H9 (cell line): Measurements from ENCODE around the gene DSTN. TPM values are rescaled to one million over a fixed set of nuclear protein-coding genes. Genes with fewer than 3 reads are reported as not detected.

Source experiments
- DNase-seq: peaks from one replicate; pipeline ENCODE4 v3.0.0-alpha.2; 2017
- H2AFZ ChIP-seq: one replicate; pipeline ENCODE4 v1.6.1; 2013; ENCODE audit warnings: mild to moderate bottlenecking, low read length, control low read depth, moderate library complexity
- H2AK5ac ChIP-seq: 2 replicates; pipeline ENCODE4 v1.6.1; 2013; ENCODE audit warnings: low read length, control low read depth, mixed read lengths; ENCODE audit not compliant: insufficient read length
- H2BK120ac ChIP-seq: one replicate; pipeline ENCODE4 v1.6.1; 2013; ENCODE audit warnings: low read depth, mild to moderate bottlenecking, low read length, control low read depth, inconsistent platforms; ENCODE audit not compliant: poor library complexity, severe bottlenecking
- H2BK12ac ChIP-seq: 2 replicates; pipeline ENCODE4 v1.6.1; 2013; ENCODE audit warnings: low read length, control low read depth, mixed read lengths, low read depth; ENCODE audit not compliant: insufficient read length
- H2BK15ac ChIP-seq: 2 replicates; pipeline ENCODE4 v1.6.1; 2013; ENCODE audit warnings: low read depth, low read length, control low read depth
- H2BK20ac ChIP-seq: one replicate; pipeline ENCODE4 v1.6.1; 2013; ENCODE audit warnings: low read depth, mild to moderate bottlenecking, low read length, control low read depth, inconsistent platforms; ENCODE audit not compliant: poor library complexity, severe bottlenecking
- H2BK5ac ChIP-seq: 2 replicates; pipeline ENCODE4 v1.6.1; 2013; ENCODE audit warnings: low read length, control low read depth, mixed read lengths; ENCODE audit not compliant: insufficient read length
- H3K14ac ChIP-seq: 2 replicates; pipeline ENCODE4 v1.6.1; 2013; ENCODE audit warnings: low read length, control low read depth; ENCODE audit not compliant: insufficient read depth
- H3K18ac ChIP-seq: 2 replicates; pipeline ENCODE4 v1.6.1; 2013; ENCODE audit warnings: low read depth, mild to moderate bottlenecking, mixed read lengths, low read length, control low read depth; ENCODE audit not compliant: insufficient read length
- H3K23ac ChIP-seq: 2 replicates; pipeline ENCODE4 v1.6.1; 2013; ENCODE audit warnings: low read length, control low read depth, mixed read lengths, low read depth; ENCODE audit not compliant: insufficient read length
- H3K23me2 ChIP-seq: 2 replicates; pipeline ENCODE4 v1.6.1; 2013; ENCODE audit warnings: low read depth, mild to moderate bottlenecking, mixed read lengths, low read length, control low read depth; ENCODE audit not compliant: insufficient read length, poor library complexity, severe bottlenecking
- H3K27ac ChIP-seq: 2 replicates; pipeline ENCODE4 v1.5.1; 2013; ENCODE audit warnings: low read length, control low read depth, mixed read lengths, low read depth; ENCODE audit not compliant: insufficient read length
- H3K27me3 ChIP-seq: 2 replicates; pipeline ENCODE4 v1.6.1; 2013; ENCODE audit warnings: low read length, control low read depth, inconsistent platforms; ENCODE audit not compliant: insufficient read depth
- H3K4ac ChIP-seq: 2 replicates; pipeline ENCODE4 v1.6.1; 2013; ENCODE audit warnings: low read depth, mild to moderate bottlenecking, control low read depth, inconsistent platforms, low read length, moderate library complexity
- H3K4me1 ChIP-seq: 2 replicates; pipeline ENCODE4 v1.6.1; 2013; ENCODE audit warnings: low read length, control low read depth, inconsistent platforms; ENCODE audit not compliant: insufficient read depth
- H3K4me2 ChIP-seq: 2 replicates; pipeline ENCODE4 v1.6.1; 2013; ENCODE audit warnings: low read length, control low read depth, mixed read lengths; ENCODE audit not compliant: insufficient read length, insufficient read depth
- H3K56ac ChIP-seq: 2 replicates; pipeline ENCODE4 v1.6.1; 2013; ENCODE audit warnings: low read depth, mild to moderate bottlenecking, mixed read lengths, low read length, control low read depth; ENCODE audit not compliant: insufficient read length
- H3K79me1 ChIP-seq: 2 replicates; pipeline ENCODE4 v1.6.1; 2013; ENCODE audit warnings: low read depth, mild to moderate bottlenecking, moderate library complexity, low read length, control low read depth, inconsistent platforms; ENCODE audit not compliant: insufficient read depth, poor library complexity, severe bottlenecking
- H3K79me2 ChIP-seq: 2 replicates; pipeline ENCODE4 v1.6.1; 2013; ENCODE audit warnings: low read length, control low read depth, inconsistent platforms; ENCODE audit not compliant: insufficient read depth
- H3K9ac ChIP-seq: 2 replicates; pipeline ENCODE4 v1.6.1; 2013; ENCODE audit warnings: low read length, control low read depth, mixed read lengths; ENCODE audit not compliant: insufficient read length; ENCODE audit errors: extremely low read depth
- H3K9me3 ChIP-seq: one replicate; pipeline ENCODE4 v1.6.1; 2013; ENCODE audit warnings: low read depth, low read length, inconsistent platforms; ENCODE audit not compliant: control insufficient read depth
- H3T11ph ChIP-seq: one replicate; pipeline ENCODE4 v1.6.1; 2013; ENCODE audit warnings: mild to moderate bottlenecking, low read length, control low read depth, inconsistent platforms
- H4K20me1 ChIP-seq: one replicate; pipeline ENCODE4 v1.6.1; 2013; ENCODE audit not compliant: control insufficient read depth, insufficient read length, insufficient read depth
- H4K5ac ChIP-seq: 2 replicates; pipeline ENCODE4 v1.6.1; 2013; ENCODE audit warnings: low read depth, mild to moderate bottlenecking, mixed read lengths, low read length, control low read depth; ENCODE audit not compliant: insufficient read length
- H4K8ac ChIP-seq: replicated peaks from 2 replicates; pipeline ENCODE4 v1.6.1; 2013; ENCODE audit warnings: low read length, control low read depth, mixed read lengths, low read depth; ENCODE audit not compliant: insufficient read length
- H4K91ac ChIP-seq: 2 replicates; pipeline ENCODE4 v1.6.1; 2013; ENCODE audit warnings: low read depth, mild to moderate bottlenecking, moderate library complexity, mixed read lengths, low read length, control low read depth; ENCODE audit not compliant: insufficient read length
- H3K27ac Mint-ChIP-seq, 3 experiments: 2 replicates in 2 of 3; 3 replicates in 1 of 3; pipeline ENCODE4 v1.8.0; 2020 to 2021; ENCODE audit warnings: mixed read lengths in 3 of 3, mild to moderate bottlenecking in 1 of 3, moderate library complexity in 1 of 3
- H3K27me3 Mint-ChIP-seq: 2 replicates; pipeline ENCODE4 v1.8.0; 2021; ENCODE audit warnings: low read depth, mild to moderate bottlenecking, moderate library complexity, mixed read lengths
- H3K36me3 Mint-ChIP-seq, 3 experiments: 2 replicates in 2 of 3; 3 replicates in 1 of 3; pipeline ENCODE4 v1.8.0; 2020 to 2021; ENCODE audit warnings: low read depth in 3 of 3, mixed read lengths in 3 of 3; ENCODE audit not compliant: insufficient read depth in 1 of 3
- H3K4me1 Mint-ChIP-seq, 2 experiments: 2 replicates each; pipeline ENCODE4 v1.8.0; 2020; ENCODE audit warnings: mixed read lengths in 2 of 2
- H3K4me3 Mint-ChIP-seq, 2 experiments: 2 replicates in 1 of 2; 3 replicates in 1 of 2; pipeline ENCODE4 v1.8.0; 2020 to 2021; ENCODE audit warnings: mild to moderate bottlenecking in 2 of 2, mixed read lengths in 2 of 2, moderate library complexity in 1 of 2
- H3K9me3 Mint-ChIP-seq, 2 experiments: 2 replicates in 1 of 2; 3 replicates in 1 of 2; pipeline ENCODE4 v1.8.0; 2020; ENCODE audit warnings: mild to moderate bottlenecking in 2 of 2, mixed read lengths in 2 of 2, moderate library complexity in 1 of 2
- total RNA-seq: library from RNA; stranded (reverse); gene quantifications from 2 replicates; pipeline ENCODE4 v1.2.1, GENCODE V29; 2021
- TF ChIP-seq, protein P1 (sequence below): fragments of 200-600 bp; sonication (generic); conservative IDR thresholded peaks from 3 replicates; pipeline ENCODE4 v1.8.0; 2021; ENCODE audit warnings: antibody characterized with exemption, mild to moderate bottlenecking

The DSTN gene
- total RNA-seq, 1 experiment from 2014 or later, result 145 TPM

DNA sequence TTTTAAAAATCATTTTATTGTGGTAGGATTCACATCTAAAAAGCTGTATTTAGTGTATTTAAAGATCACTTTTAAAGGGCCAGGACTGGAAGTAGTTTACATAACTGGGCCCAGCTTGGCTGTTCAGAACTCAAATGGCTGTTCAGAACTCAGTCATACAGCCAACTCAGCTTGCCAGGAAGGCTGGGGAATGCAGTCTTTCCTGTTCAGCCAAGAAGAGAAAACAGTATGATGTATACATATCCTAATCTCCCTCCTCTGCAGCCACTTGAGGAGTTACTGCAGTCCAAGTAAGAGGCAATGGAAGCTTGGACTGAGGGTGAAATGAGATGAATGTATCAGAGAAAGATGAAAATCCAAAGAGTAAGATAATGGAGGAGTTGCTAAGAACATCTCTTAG, 24.6 kb downstream of the DSTN start:
- no peaks in the 10 kb centered on the region for H4K20me1 ChIP-seq
- DNase-seq, result no peak

More for the DNA sequence above, 24.6 kb downstream of the DSTN start:
- H3K4me1 ChIP-seq, result peaks cover 11% of the 10 kb centered on the region; the same call in 1 of the 2 replicates
- H3K27ac ChIP-seq, result no peak overlapping the region
- no peak overlapping the region for H3K4me2 ChIP-seq
- H3K23me2 ChIP-seq, result no peaks in the 10 kb centered on the region
- H2BK15ac ChIP-seq, result no peak overlapping the region
- no peak overlapping the region for H3K14ac ChIP-seq
- H3K27me3 ChIP-seq, result no peaks in the 10 kb centered on the region
- no peak overlapping the region for H3K18ac ChIP-seq
- H2AK5ac ChIP-seq, result no peak overlapping the region
- H3K79me2 ChIP-seq, result peaks cover 12% of the 10 kb centered on the region; the same call in 1 of the 2 replicates
- H3K79me1 ChIP-seq, result peaks cover 12% of the 10 kb centered on the region
- TF ChIP-seq, protein P1, sequence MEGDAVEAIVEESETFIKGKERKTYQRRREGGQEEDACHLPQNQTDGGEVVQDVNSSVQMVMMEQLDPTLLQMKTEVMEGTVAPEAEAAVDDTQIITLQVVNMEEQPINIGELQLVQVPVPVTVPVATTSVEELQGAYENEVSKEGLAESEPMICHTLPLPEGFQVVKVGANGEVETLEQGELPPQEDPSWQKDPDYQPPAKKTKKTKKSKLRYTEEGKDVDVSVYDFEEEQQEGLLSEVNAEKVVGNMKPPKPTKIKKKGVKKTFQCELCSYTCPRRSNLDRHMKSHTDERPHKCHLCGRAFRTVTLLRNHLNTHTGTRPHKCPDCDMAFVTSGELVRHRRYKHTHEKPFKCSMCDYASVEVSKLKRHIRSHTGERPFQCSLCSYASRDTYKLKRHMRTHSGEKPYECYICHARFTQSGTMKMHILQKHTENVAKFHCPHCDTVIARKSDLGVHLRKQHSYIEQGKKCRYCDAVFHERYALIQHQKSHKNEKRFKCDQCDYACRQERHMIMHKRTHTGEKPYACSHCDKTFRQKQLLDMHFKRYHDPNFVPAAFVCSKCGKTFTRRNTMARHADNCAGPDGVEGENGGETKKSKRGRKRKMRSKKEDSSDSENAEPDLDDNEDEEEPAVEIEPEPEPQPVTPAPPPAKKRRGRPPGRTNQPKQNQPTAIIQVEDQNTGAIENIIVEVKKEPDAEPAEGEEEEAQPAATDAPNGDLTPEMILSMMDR, result no peak
- H3K4me1 Mint-ChIP-seq, result peaks cover 33 to 40% of the 10 kb centered on the region in 2 experiments
- H2BK12ac ChIP-seq, result no peak overlapping the region
- H3K23ac ChIP-seq, result no peak overlapping the region
- H2AFZ ChIP-seq, result no peak overlapping the region
- no peak overlapping the region for H3K4ac ChIP-seq
- H3K27me3 Mint-ChIP-seq, result no peaks in the 10 kb centered on the region
- H4K91ac ChIP-seq, result no peak overlapping the region
- H3K9me3 Mint-ChIP-seq, result peaks cover 0 to 2% of the 10 kb centered on the region in 2 experiments; a peak in 1 of 5 replicates
- H3K9me3 ChIP-seq, result no peaks in the 10 kb centered on the region
- no peak overlapping the region for H3K56ac ChIP-seq
- H3K36me3 Mint-ChIP-seq, result peaks cover 6 to 14% (median 9%) of the 10 kb centered on the region in 3 experiments
- H3K9ac ChIP-seq, result no peak overlapping the region
- H2BK20ac ChIP-seq, result no peak overlapping the region
- no peak overlapping the region for H2BK5ac ChIP-seq
- H3K4me3 Mint-ChIP-seq, result no peak overlapping the region
- H2BK120ac ChIP-seq, result no peak overlapping the region
- no peak overlapping the region for H4K5ac ChIP-seq
- no peak overlapping the region; a peak in 1 of 7 replicates for H3K27ac Mint-ChIP-seq
- H4K8ac ChIP-seq, result no peak overlapping the region
- H3T11ph ChIP-seq, result no peak overlapping the region
